Neural cell (in vitro differentiated cells): ENCODE data around the gene PRODH2. TPM values are rescaled to one million over a fixed set of nuclear protein-coding genes. Genes with fewer than 3 reads are reported as not detected.
A peak's percentile ranks its signal among the peaks of the same experiment; 100 is the strongest.

Experiments
- H2AFZ ChIP-seq: fragments of 200-600, 300-800 bp; sonication (generic), shearing (Covaris generic); 2 replicates; pipeline ENCODE4 v1.6.0; 2014; ENCODE audit warnings: low read depth, mild to moderate bottlenecking, antibody characterized with exemption, low read length, moderate library complexity
- H3F3A ChIP-seq: fragments of 200-600 bp; shearing (Covaris generic); 2 replicates; pipeline ENCODE4 v1.6.1; 2016; ENCODE audit warnings: mild to moderate bottlenecking, moderate library complexity, mixed read lengths, antibody characterized with exemption, low read length; ENCODE audit not compliant: insufficient read depth, poor library complexity, severe bottlenecking
- H3K27ac ChIP-seq: fragments of 200-600, 300-800 bp; sonication (generic), shearing (Covaris generic); 2 replicates; pipeline ENCODE4 v1.5.1; 2014; ENCODE audit warnings: mild to moderate bottlenecking, low read length, moderate library complexity
- H3K27me3 ChIP-seq: fragments of 300-800, 200-600 bp; sonication (generic), shearing (Covaris generic); 2 replicates; pipeline ENCODE4 v1.6.0; 2014; ENCODE audit warnings: mild to moderate bottlenecking, low read depth, low read length, moderate library complexity; ENCODE audit not compliant: insufficient read depth
- H3K36me3 ChIP-seq: fragments of 300-800, 200-600 bp; sonication (generic), shearing (Covaris generic); 2 replicates; pipeline ENCODE4 v1.5.1; 2014; ENCODE audit warnings: mild to moderate bottlenecking, antibody characterized with exemption, low read length, moderate library complexity; ENCODE audit not compliant: insufficient read depth
- H3K4me2 ChIP-seq: fragments of 300-800, 200-600 bp; sonication (generic), shearing (Covaris generic); 2 replicates; pipeline ENCODE4 v1.6.0; 2014; ENCODE audit warnings: mild to moderate bottlenecking, low read length
- H3K4me3 ChIP-seq: fragments of 300-800, 200-600 bp; sonication (generic), shearing (Covaris generic); 2 replicates; pipeline ENCODE4 v1.5.1; 2014; ENCODE audit warnings: mild to moderate bottlenecking, low read length, moderate library complexity
- H3K79me2 ChIP-seq: fragments of 200-600 bp; shearing (Covaris generic); replicated peaks from 2 replicates; pipeline ENCODE4 v1.6.0; 2014; ENCODE audit warnings: mild to moderate bottlenecking, low read length, moderate library complexity; ENCODE audit not compliant: insufficient read depth
- H3K9ac ChIP-seq: fragments of 300-800, 200-600 bp; sonication (generic), shearing (Covaris generic); 2 replicates; pipeline ENCODE4 v1.6.1; 2016; ENCODE audit warnings: mild to moderate bottlenecking, low read length, mixed read lengths
- H3K9me2 ChIP-seq: fragments of 200-600 bp; shearing (Covaris generic); 2 replicates; pipeline ENCODE4 v1.6.1; 2016; ENCODE audit warnings: mild to moderate bottlenecking, low read length, mixed read lengths; ENCODE audit not compliant: insufficient read depth
- H3K9me3 ChIP-seq: fragments of 200-600, 300-800 bp; sonication (generic), shearing (Covaris generic); 2 replicates; pipeline ENCODE4 v1.6.1; 2016; ENCODE audit warnings: mild to moderate bottlenecking, mixed run types, low read length, moderate library complexity, mixed read lengths
- H4K20me1 ChIP-seq: fragments of 200-600 bp; shearing (Covaris generic); 2 replicates; pipeline ENCODE4 v1.6.1; 2016; ENCODE audit warnings: mild to moderate bottlenecking, mixed run types; ENCODE audit not compliant: insufficient read depth
- CTCF ChIP-seq: fragments of 450-650 bp; IDR thresholded peaks from 2 replicates; pipeline ENCODE4 v1.5.1; 2014; ENCODE audit warnings: antibody characterized with exemption, mild to moderate bottlenecking, moderate library complexity; ENCODE audit not compliant: poor library complexity, severe bottlenecking
- EP300 ChIP-seq: fragments of 450-650 bp; conservative IDR thresholded peaks from 2 replicates; pipeline ENCODE4 v1.6.1; 2014; ENCODE audit warnings: antibody characterized with exemption, mild to moderate bottlenecking, moderate library complexity; ENCODE audit not compliant: poor library complexity, severe bottlenecking
- EZH2 ChIP-seq: fragments of 200-600, 300-800 bp; shearing (Covaris generic), sonication (generic); IDR thresholded peaks from 2 replicates; pipeline ENCODE4 v1.6.1; 2014; ENCODE audit warnings: antibody characterized with exemption, low read length, borderline replicate concordance, mild to moderate bottlenecking; ENCODE audit not compliant: insufficient read depth, poor library complexity, severe bottlenecking
- MXI1 ChIP-seq: fragments of 450-650 bp; conservative IDR thresholded peaks from 2 replicates; pipeline ENCODE4 v1.6.1; 2014; ENCODE audit warnings: antibody characterized with exemption, mild to moderate bottlenecking; ENCODE audit not compliant: poor library complexity, severe bottlenecking
- POLR2AphosphoS5 ChIP-seq: IDR thresholded peaks from 2 replicates; pipeline ENCODE4 v1.6.1; 2012
- RAD21 ChIP-seq: fragments of 450-650 bp; conservative IDR thresholded peaks from 2 replicates; pipeline ENCODE4 v1.6.1; 2014; ENCODE audit warnings: antibody characterized with exemption, mild to moderate bottlenecking, moderate library complexity
- REST ChIP-seq: IDR thresholded peaks from 2 replicates; pipeline ENCODE4 v1.6.1; 2012; ENCODE audit warnings: borderline replicate concordance
- SMC3 ChIP-seq: fragments of 450-650 bp; conservative IDR thresholded peaks from 2 replicates; pipeline ENCODE4 v1.6.1; 2014; ENCODE audit warnings: antibody characterized with exemption, mild to moderate bottlenecking, moderate library complexity; ENCODE audit not compliant: poor library complexity
- TAF1 ChIP-seq: IDR thresholded peaks from 2 replicates; pipeline ENCODE4 v1.6.1; 2012; ENCODE audit warnings: low read depth
- polyA plus RNA-seq: library from polyadenylated mRNA; depleted of rRNA; stranded (reverse); fragments of >200 nt; gene quantifications from 2 replicates; pipeline ENCODE4 v1.2.3, GENCODE V29; 2014

PRODH2 gene
- polyA plus RNA-seq, 1 donor from 2014 or later, result not detected

GRCh38 chr19:35776102-35776788 lies 36.4 kb downstream of the PRODH2 start:
- no peaks in the 10 kb centered on the region for H3K9me3 ChIP-seq
- peak overlapping the region; percentile 3 for H2AFZ ChIP-seq
- no peaks in the 10 kb centered on the region for H3K9me2 ChIP-seq
- peaks cover 25% of the 10 kb centered on the region for H3K79me2 ChIP-seq
- peak overlapping the region; percentile 99 for H3K4me2 ChIP-seq
- H3K27me3 ChIP-seq, result no peaks in the 10 kb centered on the region
- H3K27ac ChIP-seq, result peak overlapping the region; percentile 79
- peak overlapping the region; percentile 93 for H3K9ac ChIP-seq
- no peaks in the 10 kb centered on the region for H3K36me3 ChIP-seq
- no peaks in the 10 kb centered on the region for H4K20me1 ChIP-seq
- peak overlapping the region; percentile 86 for H3K4me3 ChIP-seq
- H3F3A ChIP-seq, result no peaks in the 10 kb centered on the region
- TF ChIP-seq MXI1 (peak; percentile 71), REST (no peak), POLR2AphosphoS5 (no peak), SMC3 (peak; percentile 22), EZH2 (no peak), TAF1 (peak; percentile 39), RAD21 (no peak)

GRCh38 chr19:35775298-35776101 lies 37.1 kb downstream of the PRODH2 start, which contains the start of gene ARHGAP33:
Gene ARHGAP33, plus strand, starts transcription at chr19:35775564. Its CDS starts 95 bp downstream, at chr19:35775659.
- Histone ChIP-seq H3K9me2 (no peaks in the 10 kb centered on the region), H2AFZ (peak within 1 kb of the TSS; percentile 53), H4K20me1 (no peaks in the 10 kb centered on the region), H3F3A (no peaks in the 10 kb centered on the region), H3K9ac (peak within 1 kb of the TSS; percentile 93), H3K4me2 (peak within 1 kb of the TSS; percentile 99), H3K79me2 (peaks cover 25% of the 10 kb centered on the region), H3K9me3 (no peaks in the 10 kb centered on the region), H3K4me3 (peak within 1 kb of the TSS; percentile 86), H3K27ac (peak within 1 kb of the TSS; percentile 79), H3K27me3 (no peaks in the 10 kb centered on the region), H3K36me3 (no peaks in the 10 kb centered on the region)
- TF ChIP-seq POLR2AphosphoS5, result peak; percentile 90
- TF ChIP-seq EP300, result peak; percentile 57
- TF ChIP-seq MXI1, result peak; percentile 71
- peak; percentile 25 for TF ChIP-seq SMC3
- no peak for TF ChIP-seq RAD21
- TF ChIP-seq REST, result peak; percentile 51
- no peak for TF ChIP-seq EZH2
- TF ChIP-seq CTCF, result no peak
- no peak for TF ChIP-seq TAF1
